OCI-LY3 (cell line): Measurements from ENCODE around the gene LRRC3B.

ENCODE experiments used
- EZH2phosphoT487 ChIP-seq: fragments of 200-600 bp; shearing (Covaris generic); IDR thresholded peaks from 2 replicates; pipeline ENCODE4 v1.6.1; 2018; ENCODE audit warnings: antibody characterized with exemption, mixed run types, low read depth
- TF ChIP-seq, protein P1 (sequence below): fragments of 200-600, 300-600 bp; sonication (generic); IDR thresholded peaks from 2 replicates; pipeline ENCODE4 v1.5.1; 2014; ENCODE audit warnings: antibody characterized with exemption, low read length, low read depth

DNA sequence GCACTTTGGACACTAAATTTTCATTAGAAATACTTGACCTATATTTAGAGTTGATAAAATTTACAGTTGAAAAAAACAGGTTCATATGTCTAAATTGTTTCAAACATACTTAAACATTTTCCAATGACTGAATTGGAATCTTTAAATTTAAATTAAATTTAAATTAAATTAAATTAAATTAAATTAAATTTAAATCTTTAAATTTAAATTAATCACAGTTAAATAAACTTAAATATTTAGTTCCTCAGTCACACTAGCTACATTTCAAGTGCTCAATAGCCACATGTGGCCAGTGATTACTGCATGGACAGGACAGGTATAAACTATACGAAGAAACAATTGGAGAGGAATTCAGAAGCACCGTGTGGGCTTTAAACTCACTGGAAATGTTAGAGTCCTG, 16.8 kb downstream of the LRRC3B start:
- TF ChIP-seq, protein P1, sequence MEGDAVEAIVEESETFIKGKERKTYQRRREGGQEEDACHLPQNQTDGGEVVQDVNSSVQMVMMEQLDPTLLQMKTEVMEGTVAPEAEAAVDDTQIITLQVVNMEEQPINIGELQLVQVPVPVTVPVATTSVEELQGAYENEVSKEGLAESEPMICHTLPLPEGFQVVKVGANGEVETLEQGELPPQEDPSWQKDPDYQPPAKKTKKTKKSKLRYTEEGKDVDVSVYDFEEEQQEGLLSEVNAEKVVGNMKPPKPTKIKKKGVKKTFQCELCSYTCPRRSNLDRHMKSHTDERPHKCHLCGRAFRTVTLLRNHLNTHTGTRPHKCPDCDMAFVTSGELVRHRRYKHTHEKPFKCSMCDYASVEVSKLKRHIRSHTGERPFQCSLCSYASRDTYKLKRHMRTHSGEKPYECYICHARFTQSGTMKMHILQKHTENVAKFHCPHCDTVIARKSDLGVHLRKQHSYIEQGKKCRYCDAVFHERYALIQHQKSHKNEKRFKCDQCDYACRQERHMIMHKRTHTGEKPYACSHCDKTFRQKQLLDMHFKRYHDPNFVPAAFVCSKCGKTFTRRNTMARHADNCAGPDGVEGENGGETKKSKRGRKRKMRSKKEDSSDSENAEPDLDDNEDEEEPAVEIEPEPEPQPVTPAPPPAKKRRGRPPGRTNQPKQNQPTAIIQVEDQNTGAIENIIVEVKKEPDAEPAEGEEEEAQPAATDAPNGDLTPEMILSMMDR = no peak
- no peak for TF ChIP-seq EZH2phosphoT487
